A549 (cell line): ENCODE data around the gene LOXHD1.

Experiments used
- BHLHE40 ChIP-seq: IDR thresholded peaks from 2 replicates; pipeline ENCODE4 v1.6.1; 2012; ENCODE audit warnings: low read depth, low read length, inconsistent platforms
- CTCF ChIP-seq: fragments of >200 bp; sonication (Bioruptor Twin); formaldehyde crosslinking; IDR thresholded peaks from 3 replicates; pipeline ENCODE4 v1.5.1; 2016
- FOSB ChIP-seq: fragments of 250-450 bp; sonication (Bioruptor Pico); IDR thresholded peaks from 2 replicates; pipeline ENCODE4 v1.5.0; 2020; ENCODE audit warnings: mild to moderate bottlenecking, moderate library complexity
- JUN ChIP-seq, 2 experiments: fragments of >200 bp; sonication (Bioruptor Twin); formaldehyde crosslinking; IDR thresholded peaks; 2 replicates in 1 of 2; 3 replicates in 1 of 2; pipeline ENCODE4 v1.6.1; 2016 to 2017
- NFE2L2 ChIP-seq: fragments of 150-350 bp; conservative IDR thresholded peaks from 2 replicates; pipeline ENCODE4 v1.6.1; 2014; ENCODE audit warnings: low read length
- POLR2A ChIP-seq: IDR thresholded peaks from 2 replicates; pipeline ENCODE4 v1.6.1; 2012; ENCODE audit warnings: mild to moderate bottlenecking, low read length

- no peak for TF ChIP-seq JUN (IDR thresholded peaks at IDR 0.05)
- no peak for TF ChIP-seq CTCF
- no peak for TF ChIP-seq BHLHE40
- TF ChIP-seq NFE2L2: no peak
- no peak for TF ChIP-seq POLR2A
- TF ChIP-seq FOSB (CRISPR knock-in tag): no peak
These were observed 67.9 kb downstream of the LOXHD1 start for GRCh38 chr18:46588971-46589660.
